Activated naive CD4-positive, alpha-beta T cell treated with anti-CD3 and anti-CD28 coated beads, Interleukin-2, amount 50 U/mL, for 16 hours (primary cell): Measurements from ENCODE around the gene ABCC2.

Experiments used
- DNase-seq: peaks from one replicate; pipeline ENCODE4 v3.0.0-alpha.2; 2020

Gene ABCC2

DNA sequence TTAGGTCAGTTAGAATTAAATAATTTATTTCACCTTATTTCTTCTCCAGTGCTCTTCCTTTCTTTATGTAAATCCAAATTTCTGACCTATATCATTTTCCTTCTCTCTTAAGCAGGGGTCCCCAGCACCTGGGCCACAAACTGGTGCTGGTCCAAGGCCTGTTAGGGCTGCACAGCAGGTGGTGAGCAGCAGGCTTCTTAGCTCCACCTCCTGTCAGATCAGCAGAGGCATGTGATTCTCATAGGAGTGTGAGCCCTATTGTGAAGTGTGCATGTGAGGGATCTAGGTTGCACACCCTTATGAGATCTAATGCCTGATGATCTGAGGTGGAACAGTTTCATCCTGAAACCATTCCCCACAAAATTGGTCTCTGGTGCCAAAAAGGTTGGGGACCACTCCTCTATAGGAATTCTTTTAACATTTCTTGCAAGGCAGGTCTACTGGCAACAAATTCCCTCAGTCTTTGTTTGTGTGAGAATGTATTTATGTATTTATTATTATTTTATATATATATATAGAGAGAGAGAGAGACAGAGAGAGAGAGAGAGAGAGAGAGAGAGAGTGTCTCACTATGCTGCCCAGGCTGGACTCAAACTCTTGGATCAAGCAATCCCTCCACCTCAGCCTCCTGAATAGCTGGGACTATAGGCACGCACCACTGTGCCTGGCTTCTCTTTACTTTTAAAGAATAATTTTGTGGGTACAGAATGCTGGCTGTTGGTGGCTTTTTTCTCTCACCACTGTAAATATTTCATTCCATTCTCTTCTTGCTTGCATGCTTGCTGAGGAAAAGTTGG lies 4.3 kb upstream of the ABCC2 start:
- no peak for DNase-seq

DNA sequence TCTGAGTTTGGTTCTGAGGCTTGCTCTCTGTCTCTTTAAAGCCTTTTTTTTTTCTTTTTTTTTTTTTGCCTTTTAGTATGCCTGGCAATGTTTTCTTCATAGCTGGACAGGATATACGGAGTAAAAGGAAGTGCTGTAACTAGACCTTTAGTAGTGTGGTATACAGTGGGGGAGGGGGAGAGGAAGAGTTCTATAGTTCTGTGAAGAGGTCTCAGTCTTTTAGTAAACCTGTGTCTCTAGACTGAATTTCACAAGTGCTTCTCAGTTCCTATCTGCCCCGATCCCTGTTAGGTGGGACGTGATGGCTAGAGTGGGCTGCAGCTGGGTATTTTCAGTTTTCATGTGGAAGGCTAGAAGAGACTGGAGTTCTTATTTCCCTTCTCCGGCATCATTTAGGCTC lies 3.1 kb upstream of the ABCC2 start:
- DNase-seq = no peak

DNA sequence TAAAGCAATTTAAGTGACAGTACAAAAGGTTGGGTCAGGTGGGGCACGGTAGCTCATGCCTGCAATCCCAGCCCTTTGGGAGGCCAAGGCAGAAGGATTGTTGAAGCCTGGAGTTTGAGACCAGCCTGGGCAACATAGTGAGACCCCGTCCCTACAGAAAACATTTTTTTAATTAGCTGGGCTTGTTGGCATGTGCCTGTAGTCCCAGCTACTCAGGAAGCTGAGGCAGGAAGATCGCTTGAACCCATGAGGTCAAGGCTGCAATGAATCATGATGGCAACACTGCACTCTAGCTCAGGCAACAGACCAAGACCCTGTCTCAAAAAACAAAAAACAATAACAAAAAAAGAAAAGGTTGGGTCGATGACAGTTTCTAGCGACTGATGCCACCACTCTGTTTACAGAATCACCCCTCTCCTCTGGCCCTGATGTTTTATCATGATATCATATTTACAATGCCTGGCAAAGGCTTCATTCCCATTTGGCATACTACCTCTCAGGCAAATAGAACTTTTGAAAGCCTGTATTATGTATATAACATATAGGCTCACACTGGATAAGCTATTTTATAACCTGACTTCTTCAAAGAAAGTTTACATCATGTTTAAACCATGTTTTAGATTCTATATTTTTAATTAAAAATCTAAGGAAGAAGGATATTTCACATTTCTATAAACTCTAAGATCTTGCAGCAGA lies 558 bp upstream of the ABCC2 start:
- DNase-seq = no peak

DNA sequence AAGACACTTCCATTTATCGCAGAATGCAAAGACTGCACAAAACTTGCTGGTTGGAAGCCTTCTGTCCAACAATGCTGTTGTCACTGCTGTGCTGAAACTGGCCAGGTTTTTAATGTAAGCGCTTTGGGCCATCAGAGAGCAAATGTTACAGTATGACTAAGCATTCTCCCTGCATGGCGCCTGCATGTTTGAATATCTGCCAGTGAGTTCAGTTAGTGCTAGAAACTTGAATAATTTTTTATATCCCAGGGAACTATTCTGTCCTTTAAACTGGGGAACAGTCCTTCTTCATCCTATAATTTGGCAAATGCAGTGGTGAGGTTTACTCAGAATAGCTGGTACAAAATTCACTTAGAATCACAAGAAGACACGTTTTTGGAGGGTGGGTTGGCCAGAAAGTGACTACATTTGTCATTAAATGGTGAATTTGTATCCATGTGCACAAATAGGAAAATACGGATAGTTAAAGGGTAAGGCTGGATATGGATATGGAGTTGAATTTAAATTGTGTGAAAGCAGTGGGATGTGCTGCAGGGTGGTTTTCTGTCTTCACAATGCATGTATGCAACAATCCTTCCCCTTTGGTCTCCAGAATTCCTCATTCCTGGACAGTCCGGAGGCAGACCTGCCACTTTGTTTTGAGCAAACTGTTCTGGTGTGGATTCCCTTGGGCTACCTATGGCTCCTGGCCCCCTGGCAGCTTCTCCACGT lies 1.7 kb downstream of the ABCC2 start:
- DNase-seq = no peak

DNA sequence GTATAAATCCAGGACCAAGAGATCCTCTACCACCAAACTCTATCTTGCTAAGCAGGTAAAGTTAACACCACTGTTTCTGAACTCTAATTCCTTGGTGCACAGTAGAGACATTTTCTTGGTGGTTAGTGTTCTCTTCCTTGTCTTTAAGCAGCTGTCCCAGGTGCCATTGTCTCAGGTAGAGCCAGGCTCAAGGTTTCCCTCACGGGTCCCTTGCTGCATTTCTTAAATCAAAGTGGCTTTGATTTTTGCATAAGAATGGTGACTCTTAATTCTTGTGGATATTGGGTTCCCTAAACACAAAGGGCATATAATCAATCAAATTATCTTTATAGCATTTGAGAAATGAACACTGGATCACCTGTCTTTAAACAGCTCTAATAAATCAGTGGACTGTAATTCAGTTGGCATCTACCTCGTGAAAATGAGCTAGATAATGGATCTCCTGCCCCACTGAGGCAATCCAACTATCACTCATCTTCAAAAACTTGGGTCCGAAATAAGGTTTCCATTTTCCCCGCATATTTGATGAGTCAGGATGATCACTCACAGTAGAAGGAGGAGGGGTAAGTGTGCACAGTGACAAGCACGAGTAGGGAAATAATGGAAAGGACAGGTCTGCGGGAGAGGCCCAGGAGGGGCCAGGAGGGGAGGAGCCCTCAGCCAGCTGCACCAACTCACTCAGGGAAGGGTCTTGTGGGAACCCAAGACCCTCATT lies 2.4 kb downstream of the ABCC2 start:
- DNase-seq = no peak

DNA sequence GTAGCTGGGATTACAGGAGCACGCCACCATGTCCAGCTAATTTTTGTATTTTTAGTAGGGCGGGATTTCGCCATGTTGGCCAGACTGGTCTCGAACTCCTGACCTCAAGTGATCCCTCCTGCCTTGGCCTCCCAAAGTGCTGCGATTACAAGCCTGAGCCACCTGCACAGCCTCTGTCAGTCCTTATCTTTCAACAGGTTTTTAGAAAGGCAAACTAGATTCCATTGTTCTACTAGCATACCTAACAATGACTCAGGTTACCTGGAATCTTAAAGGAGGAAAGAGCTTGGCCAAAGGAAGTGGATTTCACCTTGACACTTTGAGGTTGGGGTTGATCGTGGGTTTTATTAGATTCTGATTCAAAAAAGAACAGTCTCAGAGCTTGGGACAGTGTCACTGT lies 3.2 kb downstream of the ABCC2 start:
- no peak for DNase-seq

DNA sequence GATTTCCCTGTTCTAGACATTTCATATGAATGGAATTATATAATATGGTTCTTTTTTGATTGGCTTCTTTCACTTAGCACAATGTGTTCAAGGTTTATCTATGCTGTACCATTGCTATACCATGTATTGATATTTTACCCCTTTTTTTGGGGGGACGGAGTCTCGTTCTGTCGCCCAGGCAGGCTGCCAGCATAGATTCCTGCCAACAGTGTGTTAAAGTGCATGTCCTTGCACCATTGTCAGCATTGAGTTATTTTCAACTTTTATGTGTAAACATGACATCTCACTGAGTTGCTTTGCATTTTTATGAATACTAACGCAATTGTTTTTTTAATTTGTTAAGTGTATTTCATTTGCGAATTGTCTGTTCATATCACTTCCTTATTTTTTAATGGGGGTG lies 4.9 kb downstream of the ABCC2 start:
- DNase-seq = no peak

DNA sequence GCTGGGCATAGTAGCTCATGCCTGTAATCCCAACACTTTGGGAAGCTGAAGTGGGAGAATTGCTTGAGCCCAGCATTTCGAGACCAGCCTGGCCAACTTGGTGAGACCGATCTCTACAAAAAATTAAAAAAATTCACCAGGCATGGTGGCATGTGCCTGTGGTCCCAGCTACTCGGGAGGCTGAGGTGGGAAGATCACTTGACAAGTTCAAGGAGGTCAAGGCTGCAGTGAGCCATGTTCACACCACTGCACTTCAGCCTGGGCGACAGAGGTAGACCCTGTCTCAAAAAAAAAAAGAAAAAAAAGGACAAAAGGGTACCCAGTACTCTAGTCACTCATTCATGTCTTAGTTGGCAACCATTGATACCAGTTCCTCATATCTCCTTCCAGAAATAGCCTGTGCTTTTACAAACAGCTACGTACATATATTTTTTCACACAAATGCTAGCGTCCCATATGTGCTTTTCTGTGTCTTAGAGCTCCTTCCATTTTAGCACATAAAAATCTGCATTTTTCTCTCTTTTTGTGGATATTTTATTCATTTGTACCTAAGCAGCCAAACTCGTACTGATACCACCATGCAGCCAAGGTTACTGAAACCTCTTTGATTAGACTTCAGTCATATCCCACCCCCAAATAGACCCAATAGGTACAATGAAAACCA lies 5.5 kb downstream of the ABCC2 start:
- DNase-seq = no peak

DNA sequence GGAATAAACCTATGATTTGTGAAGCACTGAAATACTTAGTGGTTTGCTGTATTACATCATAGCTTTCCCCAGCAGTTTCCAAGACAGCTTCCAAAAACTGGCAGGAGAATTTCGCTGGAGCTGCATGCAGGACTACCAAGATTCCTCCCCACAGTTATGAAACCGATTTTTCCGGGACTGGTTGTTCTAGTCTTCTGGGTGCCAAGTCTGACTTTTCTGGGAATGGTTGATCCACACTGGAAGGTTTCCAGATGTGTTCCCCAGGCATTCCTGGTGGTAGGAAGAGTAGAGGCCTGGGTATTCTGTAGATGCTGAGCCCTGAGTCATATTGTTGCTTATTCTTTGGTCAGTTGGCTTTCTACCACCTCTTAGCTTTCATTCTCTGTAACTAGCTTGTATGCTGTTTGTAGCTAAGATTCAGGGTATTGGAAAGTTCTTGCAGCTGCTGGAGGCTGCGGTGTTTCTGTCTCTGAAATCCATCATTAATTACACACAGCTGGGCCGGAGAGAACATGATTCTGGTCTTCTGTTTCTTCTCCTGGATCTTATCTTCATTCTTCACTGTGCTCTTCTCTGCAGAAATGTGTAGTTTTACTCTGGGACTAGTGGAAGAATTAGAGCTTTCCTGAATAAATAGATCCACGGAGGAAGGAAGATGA lies 6.3 kb downstream of the ABCC2 start:
- DNase-seq = no peak

DNA sequence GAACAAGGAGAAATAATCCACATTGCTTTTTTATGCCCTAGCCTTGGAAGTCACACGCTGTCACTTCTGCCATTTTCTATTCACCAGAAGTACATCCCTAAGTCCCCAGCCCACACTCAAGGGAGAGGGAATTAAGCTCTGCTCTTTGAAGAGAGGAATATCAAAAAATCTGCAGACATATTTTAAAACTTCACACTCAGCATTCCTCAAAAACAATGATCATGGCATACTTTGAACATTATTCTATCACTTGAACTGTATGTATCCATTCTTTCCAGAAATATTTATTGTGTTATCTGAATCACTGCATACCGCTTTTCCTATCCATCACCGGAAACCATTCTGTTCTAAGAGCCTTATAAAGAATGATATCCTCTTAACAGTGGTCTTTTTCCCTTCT lies 9.4 kb downstream of the ABCC2 start:
- no peak for DNase-seq

DNA sequence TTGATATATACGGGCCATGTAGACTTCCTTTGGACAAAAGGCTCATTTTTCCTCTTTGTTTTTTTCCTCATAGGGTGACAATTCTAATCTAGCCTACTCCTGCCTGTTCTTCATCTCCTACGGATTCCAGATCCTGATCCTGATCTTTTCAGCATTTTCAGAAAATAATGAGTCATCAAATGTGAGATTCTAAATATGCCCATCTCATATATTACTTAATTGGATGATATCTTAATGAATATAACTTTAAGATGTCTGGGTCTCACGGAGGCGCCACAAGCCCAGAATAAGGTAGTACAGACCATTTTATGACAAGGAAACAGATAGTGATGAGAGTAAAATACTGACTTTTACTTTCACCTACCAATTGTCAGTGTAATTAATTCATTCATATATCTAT lies 11.4 kb downstream of the ABCC2 start:
- DNase-seq = no peak

DNA sequence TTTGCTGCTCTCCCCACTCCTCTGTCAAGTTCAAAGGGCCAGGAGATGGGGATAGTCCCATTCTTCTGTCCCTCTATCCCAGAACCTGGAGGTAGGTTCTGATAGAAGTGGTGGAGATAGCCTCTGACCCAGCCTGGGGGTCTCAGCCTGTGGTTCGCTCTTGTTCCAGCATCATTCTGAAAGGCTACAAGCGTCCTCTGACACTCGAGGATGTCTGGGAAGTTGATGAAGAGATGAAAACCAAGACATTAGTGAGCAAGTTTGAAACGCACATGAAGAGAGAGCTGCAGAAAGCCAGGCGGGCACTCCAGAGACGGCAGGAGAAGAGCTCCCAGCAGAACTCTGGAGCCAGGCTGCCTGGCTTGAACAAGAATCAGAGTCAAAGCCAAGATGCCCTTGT lies 14.5 kb downstream of the ABCC2 start:
- no peak for DNase-seq

DNA sequence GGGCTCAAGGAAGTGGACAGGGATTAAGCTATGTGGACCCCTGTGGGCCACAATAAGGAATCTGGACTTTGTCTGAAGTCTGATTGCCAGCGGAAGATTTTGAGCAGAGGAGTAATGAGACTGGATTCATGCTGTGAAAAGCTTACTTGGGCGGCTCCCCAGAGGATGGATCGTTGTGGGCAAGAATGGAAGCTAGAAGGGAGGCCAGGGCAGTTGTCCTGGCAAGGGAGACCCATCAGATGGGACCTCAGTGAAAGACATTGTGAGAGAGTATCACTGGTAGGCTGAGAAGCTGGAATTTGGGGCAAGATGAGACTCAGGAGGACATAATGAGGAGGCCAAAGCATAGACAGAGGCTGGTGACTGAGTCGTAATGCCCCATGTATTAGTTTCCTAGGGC lies 15.6 kb downstream of the ABCC2 start:
- DNase-seq = no peak

DNA sequence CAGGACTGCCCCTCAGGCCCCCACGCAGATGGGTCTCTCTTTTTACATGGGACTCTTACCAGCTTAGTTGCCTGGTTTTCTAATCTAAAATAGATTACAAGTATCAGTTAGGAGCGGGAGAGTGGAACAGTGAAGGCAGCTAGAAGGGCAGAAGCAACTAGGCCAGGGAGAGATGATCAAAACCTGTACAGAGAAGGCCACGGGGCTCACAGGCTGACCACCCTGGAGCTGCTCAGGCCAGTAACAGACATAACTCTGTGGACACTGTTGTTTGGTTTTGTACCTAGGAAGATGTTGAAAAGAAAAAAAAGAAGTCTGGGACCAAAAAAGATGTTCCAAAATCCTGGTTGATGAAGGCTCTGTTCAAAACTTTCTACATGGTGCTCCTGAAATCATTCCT lies 16.5 kb downstream of the ABCC2 start:
- DNase-seq = no peak

DNA sequence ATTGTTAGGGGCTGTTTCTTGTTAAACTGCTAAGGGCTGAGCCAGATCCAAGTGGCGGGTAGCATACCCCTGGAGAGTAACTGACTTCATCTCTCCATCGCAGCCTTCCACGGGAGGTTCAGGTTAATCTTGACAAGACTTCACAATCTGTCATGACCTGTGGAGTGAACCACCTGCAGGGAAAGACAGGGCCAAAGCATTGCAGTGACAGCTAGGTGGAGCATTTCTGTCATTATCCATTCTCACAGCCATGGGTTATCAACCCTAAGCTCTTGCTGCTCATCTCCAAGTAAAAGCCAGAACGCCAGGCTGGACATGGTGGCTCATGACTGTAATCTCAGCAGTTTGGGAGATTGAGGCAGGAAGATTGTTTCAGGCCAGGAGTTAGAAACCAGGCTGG lies 17.2 kb downstream of the ABCC2 start:
- no peak for DNase-seq

DNA sequence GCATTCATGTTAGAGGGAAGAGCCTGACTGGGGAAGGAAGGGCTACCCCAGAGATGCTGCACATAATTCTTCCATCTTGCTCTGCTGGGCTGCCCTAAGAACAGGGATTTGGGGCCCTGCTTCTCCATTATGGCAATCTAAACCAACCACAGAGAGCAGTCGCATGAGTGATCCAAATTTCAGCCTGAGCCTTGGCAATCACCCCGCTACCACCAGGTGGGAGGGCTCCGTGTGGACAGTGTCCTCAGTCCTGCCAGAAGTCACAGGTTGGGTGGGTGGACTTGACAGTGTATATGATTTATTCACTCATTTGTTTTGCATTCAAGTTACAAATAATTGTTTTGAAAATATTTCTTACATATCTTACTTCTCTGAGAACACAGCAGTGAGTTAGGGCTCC lies 22.0 kb downstream of the ABCC2 start:
- DNase-seq = no peak

DNA sequence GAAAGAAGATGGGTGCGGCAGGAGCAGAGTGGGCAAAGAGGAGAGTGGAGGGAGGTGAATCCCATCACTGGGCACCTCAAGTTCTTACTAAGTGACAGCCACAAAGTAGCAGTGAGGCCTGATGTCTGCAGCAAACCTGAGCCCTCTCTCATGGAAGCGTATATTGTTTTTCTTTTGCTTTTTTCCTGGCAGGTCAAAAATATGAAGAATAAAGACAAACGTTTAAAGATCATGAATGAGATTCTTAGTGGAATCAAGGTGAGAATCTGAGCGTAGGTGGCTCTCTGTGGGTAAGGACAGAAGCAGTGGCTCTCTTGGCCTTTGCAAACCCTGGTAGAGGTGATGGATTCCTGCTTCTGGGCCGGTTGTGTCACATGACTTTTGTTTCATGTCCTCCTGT lies 22.8 kb downstream of the ABCC2 start:
- DNase-seq = no peak

DNA sequence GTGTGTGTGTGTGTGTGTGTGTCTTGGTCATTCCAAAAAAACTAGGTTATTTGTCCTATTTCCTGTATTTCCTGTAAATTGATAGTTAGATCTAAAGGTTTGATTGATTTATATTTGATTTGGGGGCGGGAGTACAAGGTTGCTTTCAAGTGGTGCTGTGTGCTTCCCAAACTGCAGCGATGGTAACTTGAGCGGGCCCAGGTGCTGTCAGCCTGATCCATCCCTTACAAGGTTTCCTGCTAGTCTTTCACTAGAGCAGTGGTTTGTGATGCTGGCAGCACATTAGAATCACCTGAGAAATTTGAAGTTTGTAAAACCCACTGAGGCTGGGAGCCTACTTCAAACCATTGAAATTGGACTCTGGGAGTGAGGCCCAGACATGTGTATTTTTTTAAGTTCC lies 23.7 kb downstream of the ABCC2 start:
- no peak for DNase-seq

DNA sequence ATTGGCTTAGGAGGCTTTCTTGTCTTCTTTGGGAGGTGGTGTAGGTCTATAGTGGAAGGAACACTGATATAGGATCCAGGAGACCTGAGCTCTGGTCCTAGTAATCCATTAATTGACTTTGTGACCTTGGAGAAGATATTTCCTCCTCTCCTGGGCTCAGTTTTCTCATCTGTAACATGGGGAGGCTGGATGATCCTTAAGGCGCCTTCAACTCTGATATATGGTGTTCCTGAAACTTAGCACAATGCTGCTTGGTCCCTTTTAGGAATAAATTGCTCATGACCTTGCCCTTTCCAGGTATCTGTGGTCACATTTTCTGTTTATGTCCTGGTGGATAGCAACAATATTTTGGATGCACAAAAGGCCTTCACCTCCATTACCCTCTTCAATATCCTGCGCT lies 25.3 kb downstream of the ABCC2 start:
- DNase-seq = no peak

DNA sequence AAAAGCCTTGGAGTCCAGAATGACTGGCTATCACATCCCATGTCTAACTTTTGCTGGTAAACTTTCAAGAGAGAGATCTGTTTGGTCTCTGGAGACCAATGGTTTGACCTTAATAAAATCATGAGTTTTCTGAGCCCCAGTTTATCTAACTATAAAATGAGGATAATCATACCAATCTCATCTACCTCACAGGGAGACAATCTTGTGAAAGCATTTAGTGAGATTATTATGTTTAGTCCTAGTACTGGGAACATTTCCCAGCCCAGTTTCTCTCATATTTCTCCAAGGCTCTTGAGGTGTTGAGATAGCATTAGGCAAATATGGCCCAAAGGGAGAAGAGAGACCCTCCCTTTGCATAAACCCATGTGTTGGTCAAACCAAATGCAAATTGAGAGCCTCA lies 25.8 kb downstream of the ABCC2 start:
- no peak for DNase-seq

DNA sequence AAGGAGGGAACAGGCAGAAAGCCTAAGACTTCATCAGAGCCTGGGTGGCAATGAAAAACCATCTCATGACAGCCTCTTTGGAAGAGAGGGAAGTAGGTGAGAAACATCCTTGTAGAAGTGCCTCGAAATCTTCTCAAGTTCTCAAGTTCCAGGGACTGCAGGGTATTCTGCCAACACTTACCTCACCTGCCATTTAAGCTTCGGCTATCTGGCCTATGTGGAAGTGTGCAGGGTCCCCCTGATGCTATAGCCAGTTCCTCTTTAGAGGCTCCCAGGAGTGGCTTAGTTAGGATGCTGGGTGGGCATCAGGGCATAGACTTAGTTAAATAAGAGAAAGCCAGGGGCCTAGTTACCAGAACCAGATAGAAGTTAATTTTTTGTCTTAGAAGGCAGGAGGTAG lies 27.0 kb downstream of the ABCC2 start:
- DNase-seq = no peak

DNA sequence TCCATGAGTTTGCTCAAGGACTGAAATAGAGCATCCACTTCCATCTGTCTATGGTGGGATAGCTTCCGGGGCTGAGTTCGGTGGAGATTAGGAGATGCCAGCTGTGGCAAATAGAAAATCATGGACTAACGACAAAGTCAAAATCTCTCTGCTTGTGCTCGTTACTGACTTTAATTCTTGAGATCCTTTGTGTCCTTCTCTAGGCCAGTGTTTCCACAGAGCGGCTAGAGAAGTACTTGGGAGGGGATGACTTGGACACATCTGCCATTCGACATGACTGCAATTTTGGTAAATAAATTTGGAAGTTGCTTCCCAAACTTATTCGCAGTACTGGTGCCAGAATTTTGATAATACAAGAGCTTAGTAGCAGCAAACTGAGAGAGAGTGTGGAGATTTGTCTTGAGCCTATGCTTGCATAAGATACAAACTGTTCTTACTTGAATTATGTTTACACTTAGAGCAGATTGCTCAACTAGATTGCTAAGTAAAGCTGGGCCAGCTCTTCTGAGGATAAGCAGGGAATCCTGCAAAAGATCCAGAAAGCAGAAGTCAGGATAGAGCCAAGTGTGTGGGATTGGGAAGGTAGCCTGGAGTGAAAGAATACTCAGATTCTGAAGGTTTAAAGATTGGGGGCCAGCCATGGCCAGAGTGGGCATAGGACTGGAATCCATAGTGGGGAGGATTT lies 27.6 kb downstream of the ABCC2 start:
- no peak for DNase-seq
